HG03439 (cell line): ENCODE measurements around the gene KHDRBS1.
A peak's percentile ranks its signal among the peaks of the same experiment; 100 is the strongest.
"Not testable (repeated sequence)": the region's sequence is repeated elsewhere in the genome, so short reads cannot be mapped to it uniquely, and the experiment has no call there.

ENCODE experiments used
- ATAC-seq: cut with Tn5 transposase; IDR thresholded peaks from one replicate; pipeline ENCODE4 v1.9.1; 2021; ENCODE audit warnings: mild to moderate bottlenecking, moderate library complexity; ENCODE audit not compliant: unreplicated experiment

KHDRBS1 gene

GRCh38 chr1:32013386-32014198 lies at the start of gene KHDRBS1:
TSS of gene KHDRBS1 (plus strand) at chr1:32013868. CDS start at chr1:32013996, 128 bp downstream.
- peak; percentile 86 for ATAC-seq

GRCh38 chr1:31970873-31971272 lies 42.8 kb upstream of the KHDRBS1 start:
- no peak for ATAC-seq

GRCh38 chr1:31976401-31976800 lies 37.3 kb upstream of the KHDRBS1 start:
- ATAC-seq, result no peak

GRCh38 chr1:31977385-31978131 lies 36.1 kb upstream of the KHDRBS1 start:
- ATAC-seq, result no peak

GRCh38 chr1:31978843-31979400 lies 34.7 kb upstream of the KHDRBS1 start:
- no peak for ATAC-seq

- ATAC-seq, result no peak
These were observed 32.7 kb upstream of the KHDRBS1 start for GRCh38 chr1:31980835-31981455.

- ATAC-seq, result no peak
These were observed 32.2 kb upstream of the KHDRBS1 start for GRCh38 chr1:31981456-31981839.

- ATAC-seq, result no peak
These were observed 31.7 kb upstream of the KHDRBS1 start for GRCh38 chr1:31981972-31982371.

- ATAC-seq, result no peak
These were observed 29.0 kb upstream of the KHDRBS1 start for GRCh38 chr1:31984419-31985347.

- ATAC-seq, result no peak
These were observed 28.2 kb upstream of the KHDRBS1 start for GRCh38 chr1:31985430-31985829.

- ATAC-seq, result no peak
These were observed 26.5 kb upstream of the KHDRBS1 start for GRCh38 chr1:31987135-31987619.

- ATAC-seq, result no peak
These were observed 23.7 kb upstream of the KHDRBS1 start for GRCh38 chr1:31989964-31990363.

- ATAC-seq, result no peak
These were observed 22.5 kb upstream of the KHDRBS1 start for GRCh38 chr1:31991182-31991581.

GRCh38 chr1:31995263-31995662 lies 18.4 kb upstream of the KHDRBS1 start:
- no peak for ATAC-seq

- not testable (repeated sequence) for ATAC-seq
These were observed 17.5 kb upstream of the KHDRBS1 start for GRCh38 chr1:31996121-31996520.

GRCh38 chr1:32001863-32002262 lies 11.8 kb upstream of the KHDRBS1 start:
- no peak for ATAC-seq

GRCh38 chr1:32002285-32002684 lies 11.4 kb upstream of the KHDRBS1 start:
- not testable (repeated sequence) for ATAC-seq

- no peak for ATAC-seq
These were observed 8.1 kb upstream of the KHDRBS1 start for GRCh38 chr1:32005522-32005921.

GRCh38 chr1:32007591-32007940 lies 6.1 kb upstream of the KHDRBS1 start:
- no peak for ATAC-seq

- ATAC-seq, result no peak
These were observed 3.4 kb upstream of the KHDRBS1 start for GRCh38 chr1:32010246-32010645.
